Right kidney (tissue), 9 donors: ENCODE results near the gene CARD18.

Source experiments
- DNase-seq: peaks from one replicate; pipeline ENCODE4 v3.0.0-alpha.2; 2016
- long read RNA-seq, 8 donors: transcript quantifications; one replicate each; lab custom pipeline, GENCODE V29; 2026

Gene CARD18, protein sequence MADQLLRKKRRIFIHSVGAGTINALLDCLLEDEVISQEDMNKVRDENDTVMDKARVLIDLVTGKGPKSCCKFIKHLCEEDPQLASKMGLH
- long read RNA-seq, donor 1 = 0 reads
- long read RNA-seq, donor 2 = 0 reads
- long read RNA-seq, donor 3 = 0 reads
- long read RNA-seq, donor 4 = 0 reads
- long read RNA-seq, donor 5 = 0 reads
- long read RNA-seq, donor 6 = 0 reads
- long read RNA-seq, donor 7 = 0 reads
- long read RNA-seq, donor 8 = 0 reads

GRCh38 chr11:105139669-105140068, at the start of gene CARD18:
CARD18 (minus strand) TSS chr11:105139769; CDS start chr11:105139726, 43 bp downstream.
- no peak for DNase-seq

DNA sequence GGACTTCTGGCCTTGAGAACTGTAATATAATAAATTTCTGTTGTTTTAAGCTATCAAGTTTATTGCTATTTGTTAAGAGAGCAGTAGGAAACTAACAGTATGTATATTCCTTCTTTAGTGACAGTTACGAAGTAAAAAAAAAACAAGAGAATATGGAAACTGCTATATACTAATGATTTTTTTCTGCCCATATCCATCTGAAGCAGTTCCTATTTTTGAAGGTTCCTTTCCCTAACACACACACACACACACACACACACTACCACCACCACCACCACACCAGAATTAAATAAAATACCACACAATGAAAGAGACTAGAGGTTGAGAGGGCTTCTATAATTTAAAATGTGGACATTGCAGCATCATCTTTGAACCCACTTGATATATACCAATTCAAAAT, 44.4 kb upstream of the CARD18 start:
- no peak for DNase-seq

- DNase-seq = no peak
Observed at GRCh38 chr11:105183426-105183825, 43.9 kb upstream of the CARD18 start.

DNA sequence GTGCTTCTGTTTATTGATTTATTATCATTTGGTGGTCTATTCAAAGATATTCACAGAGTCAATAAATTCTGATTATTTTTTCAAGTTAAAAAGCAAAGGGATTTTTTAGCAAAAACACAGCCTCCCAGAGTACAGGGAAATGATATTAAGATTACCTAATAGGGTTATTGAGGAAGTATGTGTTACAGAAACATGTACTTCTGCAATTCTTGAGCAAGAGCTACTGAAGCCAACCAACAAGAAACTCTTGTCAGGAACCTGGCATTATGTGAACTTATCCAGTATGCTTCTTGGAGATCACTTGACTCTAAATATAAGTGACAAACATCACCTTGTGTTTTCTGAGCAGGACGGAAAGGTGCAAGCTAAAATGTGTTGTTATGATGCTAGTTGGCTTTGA, 42.0 kb upstream of the CARD18 start:
- no peak for DNase-seq

DNA sequence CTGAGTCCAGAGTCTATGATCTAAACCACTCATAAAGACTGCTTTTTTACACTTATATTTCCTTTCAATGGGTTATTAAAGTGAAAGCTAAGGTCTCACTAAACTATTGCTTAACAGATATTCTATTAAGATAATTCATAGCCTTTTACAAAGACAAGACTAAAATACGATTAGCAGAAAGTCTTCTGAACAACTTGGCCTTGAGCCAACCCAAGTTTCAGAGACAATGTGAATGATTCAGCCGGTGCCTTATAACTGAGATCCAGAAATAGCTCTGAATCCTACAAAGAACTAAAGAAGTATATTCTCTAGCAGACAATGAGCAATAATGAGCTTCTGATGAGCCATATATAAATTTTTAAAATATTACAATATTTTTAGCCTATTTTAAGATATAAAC, 41.5 kb upstream of the CARD18 start:
- DNase-seq = no peak

GRCh38 chr11:105179542-105180278, 40.1 kb upstream of the CARD18 start:
- DNase-seq = no peak

DNA sequence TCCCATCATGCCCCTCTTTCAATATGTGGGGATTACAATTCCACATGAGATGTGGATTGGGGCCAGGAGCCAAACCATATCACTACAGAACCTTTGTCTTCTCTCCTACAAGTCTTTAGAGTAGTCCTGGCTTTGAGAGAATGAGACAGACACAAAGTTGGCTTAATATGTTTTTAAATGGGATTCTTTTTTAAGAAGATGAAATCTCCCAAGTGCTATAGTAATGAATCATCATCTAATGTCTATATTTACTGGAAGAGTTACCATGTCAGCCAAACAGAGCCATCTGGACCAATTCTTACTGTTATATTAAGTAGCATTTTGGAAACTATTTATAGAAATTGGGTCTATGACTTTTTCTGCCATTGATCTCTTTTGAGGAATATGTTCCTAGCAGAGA, 38.1 kb upstream of the CARD18 start:
- no peak for DNase-seq

DNA sequence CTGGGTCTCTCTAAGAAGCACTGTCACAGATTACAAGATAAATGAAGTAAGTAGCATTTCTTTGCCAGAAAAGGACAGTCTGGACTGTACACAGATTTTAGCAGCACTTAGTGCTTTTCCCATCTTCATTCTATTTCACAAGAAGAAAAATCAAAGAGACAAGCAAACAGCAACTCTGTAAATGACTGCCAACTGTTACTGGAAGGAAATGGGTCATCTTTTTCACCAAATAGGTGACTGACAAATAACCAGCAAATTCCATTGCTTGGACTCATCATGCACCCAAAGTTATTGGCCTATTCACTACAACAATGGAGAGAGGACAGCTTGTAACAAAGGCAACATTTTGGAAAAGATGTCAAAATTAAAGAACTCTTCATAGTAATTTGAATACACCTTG, 28.9 kb upstream of the CARD18 start:
- no peak for DNase-seq

- no peak for DNase-seq
Observed at GRCh38 chr11:105167244-105167643, 27.7 kb upstream of the CARD18 start.

- DNase-seq = no peak
Observed at GRCh38 chr11:105164208-105164607, 24.6 kb upstream of the CARD18 start.

GRCh38 chr11:105162506-105162905, 22.9 kb upstream of the CARD18 start:
- DNase-seq = no peak

GRCh38 chr11:105158436-105158835, 18.9 kb upstream of the CARD18 start:
- no peak for DNase-seq

DNA sequence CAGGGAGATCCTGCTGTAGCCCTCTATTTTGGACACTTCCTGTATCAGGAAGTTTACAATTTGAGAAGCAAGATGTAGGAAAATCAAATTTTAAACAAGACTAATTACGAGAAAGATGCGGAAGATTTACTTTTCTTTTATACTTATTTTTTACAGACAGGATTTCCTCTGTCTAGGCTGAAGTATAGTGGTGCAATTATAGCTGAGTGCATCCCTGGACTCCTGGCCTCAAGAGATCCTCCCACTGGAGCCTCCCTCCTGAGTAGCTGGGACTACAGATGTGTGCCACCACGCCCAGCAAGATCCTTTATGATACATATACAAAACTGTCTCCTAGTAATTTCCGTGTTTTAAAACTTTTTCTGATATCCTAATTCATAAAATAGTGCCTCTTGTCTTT, 17.2 kb upstream of the CARD18 start:
- no peak for DNase-seq

- no peak for DNase-seq
Observed at GRCh38 chr11:105156231-105156630, 16.7 kb upstream of the CARD18 start.

DNA sequence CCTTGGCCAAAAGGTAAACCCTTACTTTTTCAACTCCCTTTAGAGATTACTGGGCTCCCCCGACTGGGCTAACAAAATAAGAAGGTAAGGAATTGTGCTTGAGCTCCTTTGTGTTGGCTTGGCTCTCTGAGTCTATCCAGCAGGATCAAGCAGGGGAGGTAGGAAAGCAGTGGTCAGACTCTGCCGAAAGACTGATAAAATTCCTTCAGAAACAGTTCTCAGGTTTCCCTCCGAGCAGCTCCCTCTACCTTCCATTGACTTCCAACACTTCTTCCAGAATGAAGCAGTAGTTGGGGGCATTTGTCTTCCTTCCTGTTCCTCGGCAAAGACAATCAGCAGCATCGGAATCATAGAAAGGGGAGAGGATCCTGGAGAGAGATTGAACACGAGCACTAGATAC, 16.1 kb upstream of the CARD18 start:
- DNase-seq = no peak

- no peak for DNase-seq
Observed at GRCh38 chr11:105153392-105153791, 13.8 kb upstream of the CARD18 start.

DNA sequence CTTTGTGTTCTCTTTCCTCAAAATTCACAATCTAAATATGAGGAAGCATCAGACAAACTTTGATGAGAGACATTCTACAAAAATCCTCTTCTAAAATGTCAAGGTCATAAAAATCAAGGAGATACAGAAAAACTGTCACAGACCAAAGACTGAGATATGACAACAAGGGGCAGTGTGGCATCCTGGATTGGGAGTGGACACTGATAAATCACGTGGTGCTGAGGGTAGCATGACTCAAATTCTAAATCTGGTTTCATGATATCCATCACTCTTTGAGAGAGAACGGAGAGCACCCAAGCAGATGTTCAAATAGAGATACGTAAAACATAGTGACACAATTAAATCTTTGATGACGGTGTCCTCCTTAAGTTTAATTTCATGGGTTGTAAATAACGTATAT, 13.0 kb upstream of the CARD18 start:
- DNase-seq = no peak

DNA sequence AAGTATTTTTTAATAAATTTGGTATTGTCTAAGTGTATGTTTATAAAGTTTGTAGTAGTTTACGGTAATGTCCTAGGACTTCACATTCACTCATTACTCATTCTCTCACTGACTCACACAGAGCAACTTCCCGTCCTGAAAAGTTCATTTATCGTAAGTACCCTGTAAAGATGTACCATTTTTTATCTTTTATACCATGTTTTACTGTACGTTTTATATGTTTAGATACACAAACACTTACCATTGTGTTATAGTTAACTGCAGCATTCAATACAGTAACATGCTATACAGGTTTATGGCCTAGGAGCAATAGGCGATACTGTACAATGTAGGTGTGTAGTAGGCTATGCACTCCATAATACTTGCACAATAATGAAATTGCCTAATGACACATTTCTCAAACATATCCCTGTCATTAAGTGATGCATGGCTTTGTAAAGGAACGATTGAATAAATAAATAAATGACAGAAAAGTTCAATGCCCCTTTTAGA, 12.5 kb upstream of the CARD18 start:
- DNase-seq = no peak

DNA sequence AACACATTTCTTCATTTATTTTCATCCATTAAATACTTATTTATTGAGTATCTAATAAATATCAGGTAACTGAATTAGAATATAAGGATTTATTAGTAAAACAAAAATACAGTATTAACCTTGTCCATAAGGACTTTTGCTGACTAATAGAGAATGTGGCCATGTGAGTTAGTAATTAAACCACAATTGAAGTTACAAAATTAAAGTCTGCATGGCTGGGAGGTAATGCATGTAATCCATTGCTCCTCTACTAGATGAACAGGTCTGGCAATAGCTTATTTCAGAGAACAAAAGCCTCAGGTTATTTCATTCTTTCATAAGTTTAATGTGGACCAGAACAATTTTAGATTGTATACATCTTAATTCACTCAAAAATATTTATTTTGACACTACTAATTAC, 9.9 kb upstream of the CARD18 start:
- DNase-seq = no peak

DNA sequence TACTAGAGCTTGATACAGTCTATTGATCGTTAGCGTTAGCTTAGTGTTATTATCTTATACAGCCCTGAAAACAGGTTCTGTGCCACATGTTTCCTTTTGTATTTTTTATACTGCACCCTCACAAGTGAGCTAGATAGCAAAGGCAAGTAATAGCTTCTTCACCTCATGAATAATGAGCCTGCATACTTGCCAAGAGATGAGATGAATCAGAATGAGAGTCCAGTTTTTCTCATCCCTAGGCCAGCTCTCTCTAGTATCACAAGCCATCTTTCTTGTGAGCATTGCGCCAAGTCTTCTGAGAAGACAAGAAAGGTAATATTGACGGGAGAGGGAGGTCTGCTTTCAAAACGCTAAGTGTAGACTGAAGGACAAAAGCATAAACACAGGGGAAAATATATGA, 8.7 kb upstream of the CARD18 start:
- DNase-seq = no peak

- DNase-seq = no peak
Observed at GRCh38 chr11:105144887-105145286, 5.3 kb upstream of the CARD18 start.

GRCh38 chr11:105142167-105142566, 2.6 kb upstream of the CARD18 start:
- no peak for DNase-seq

DNA sequence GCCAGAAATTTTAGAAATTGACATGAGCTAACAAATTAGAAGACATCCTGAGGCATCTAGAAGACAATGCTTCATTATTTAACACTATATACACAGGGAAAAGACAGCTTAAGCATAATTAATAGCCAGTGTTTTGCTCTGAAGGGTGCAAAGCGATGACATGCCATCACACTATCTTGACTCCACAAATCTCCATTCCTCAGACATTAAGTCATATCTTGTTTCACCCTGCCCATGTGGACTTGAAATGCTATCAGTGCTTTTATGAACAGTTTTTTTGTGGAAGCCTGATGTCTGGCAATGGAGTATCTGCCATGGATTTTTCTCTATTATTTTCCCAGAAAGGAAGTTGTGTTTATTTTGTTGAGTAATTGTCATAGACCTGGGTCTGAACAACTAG, 2.3 kb downstream of the CARD18 start:
- no peak for DNase-seq

DNA sequence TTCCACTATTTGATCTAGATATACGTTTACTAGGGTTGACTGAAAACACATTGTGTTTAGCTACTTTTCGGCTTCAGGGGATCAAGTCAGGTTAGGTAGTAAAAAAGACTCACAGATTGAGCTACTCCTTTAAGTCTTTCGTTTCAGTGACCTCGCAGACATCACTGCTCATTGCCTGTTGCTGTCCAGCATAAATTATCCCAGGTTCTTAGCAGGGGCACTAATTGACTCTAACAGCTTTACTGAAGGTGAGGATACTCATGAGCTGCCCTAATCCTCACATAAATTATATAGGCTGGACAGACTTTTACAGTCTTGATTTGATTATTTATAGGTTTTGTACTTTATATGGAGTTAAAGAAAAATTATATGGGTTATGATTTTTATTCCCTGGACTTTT, 3.7 kb downstream of the CARD18 start:
- DNase-seq = no peak
